WTC11 (cell line): Measurements from ENCODE around the gene SH2D1A. TPM values are rescaled to one million over a fixed set of nuclear protein-coding genes. Genes with fewer than 3 reads are reported as not detected.
"Not testable (repeated sequence)": the region's sequence is repeated elsewhere in the genome, so short reads cannot be mapped to it uniquely, and the experiment has no call there.

Experiments
- ATAC-seq: fragments of 200-7000 bp; cut with Tn5 transposase; 2 replicates; pipeline ENCODE4 v1.10.0; 2021; ENCODE audit warnings: mild to moderate bottlenecking, moderate library complexity
- Bru-seq: library from RNA; stranded (reverse); fragments of 400-500 nt; gene quantifications from one replicate; lab custom pipeline; 2021; lab: Mats Ljungman, UMichigan
- CTCF ChIA-PET: fragments of 300-600 bp; sonication (Branson Sonifier 250); formaldehyde crosslinking; loops from one replicate; lab custom pipeline; 2021; ENCODE audit warnings: antibody characterized with exemption; lab: Charles Lee
- POLR2A ChIA-PET: fragments of 350-600 bp; sonication (Branson Sonifier 250); formaldehyde crosslinking; loops from one replicate; lab custom pipeline; 2021; ENCODE audit warnings: antibody characterized with exemption; lab: Charles Lee
- DNase-seq: peaks from one replicate; pipeline ENCODE4 v3.0.0; 2021; ENCODE audit warnings: low spot score
- H3K27ac Mint-ChIP-seq: 2 replicates; pipeline ENCODE4 v1.8.0; 2021; ENCODE audit warnings: mixed read lengths
- H3K27me3 Mint-ChIP-seq: 2 replicates; pipeline ENCODE4 v1.8.0; 2021; ENCODE audit warnings: low read depth, mild to moderate bottlenecking, moderate library complexity, mixed read lengths
- H3K36me3 Mint-ChIP-seq: 2 replicates; pipeline ENCODE4 v1.8.0; 2021; ENCODE audit warnings: mixed read lengths
- H3K4me1 Mint-ChIP-seq: 2 replicates; pipeline ENCODE4 v1.8.0; 2022; ENCODE audit warnings: mixed read lengths
- H3K4me3 Mint-ChIP-seq: 2 replicates; pipeline ENCODE4 v1.8.0; 2021; ENCODE audit warnings: mild to moderate bottlenecking, moderate library complexity, mixed read lengths
- H3K9me3 Mint-ChIP-seq: 2 replicates; pipeline ENCODE4 v1.8.0; 2021; ENCODE audit warnings: mixed read lengths
- FOXJ3 ChIP-seq: sonication (generic); formaldehyde crosslinking; IDR thresholded peaks from 2 replicates; pipeline ENCODE4 v1.9.0; 2021; ENCODE audit warnings: missing genetic modification reagents, mild to moderate bottlenecking, borderline replicate concordance
- FOXP1 ChIP-seq: sonication (generic); formaldehyde crosslinking; IDR thresholded peaks from 2 replicates; pipeline ENCODE4 v1.8.0; 2022; ENCODE audit warnings: missing genetic modification reagents, mild to moderate bottlenecking, moderate library complexity, borderline replicate concordance
- GABPB1 ChIP-seq: sonication (generic); formaldehyde crosslinking; IDR thresholded peaks from 2 replicates; pipeline ENCODE4 v1.8.1; 2023; ENCODE audit warnings: mild to moderate bottlenecking, missing genetic modification reagents
- GTF2I ChIP-seq: fragments of 250-450 bp; sonication (Bioruptor Pico); conservative IDR thresholded peaks from 2 replicates; pipeline ENCODE4 v1.4.0; 2021; ENCODE audit warnings: mild to moderate bottlenecking
- RORB ChIP-seq: fragments of 250-450 bp; sonication (Bioruptor Pico); IDR thresholded peaks from 2 replicates; pipeline ENCODE4 v1.9.0; 2021; ENCODE audit warnings: mild to moderate bottlenecking
- SP1 ChIP-seq: sonication (generic); formaldehyde crosslinking; conservative IDR thresholded peaks from 2 replicates; pipeline ENCODE4 v1.8.1; 2022; ENCODE audit warnings: missing genetic modification reagents
- USF1 ChIP-seq: sonication (generic); formaldehyde crosslinking; IDR thresholded peaks from 2 replicates; pipeline ENCODE4 v1.8.0; 2022; ENCODE audit warnings: mild to moderate bottlenecking, missing genetic modification reagents
- ZBTB21 ChIP-seq: sonication (generic); formaldehyde crosslinking; IDR thresholded peaks from 2 replicates; pipeline ENCODE4 v1.8.1; 2023; ENCODE audit warnings: mild to moderate bottlenecking, missing genetic modification reagents, borderline replicate concordance
- ZNF219 ChIP-seq: sonication (generic); formaldehyde crosslinking; IDR thresholded peaks from 2 replicates; pipeline ENCODE4 v1.8.0; 2023; ENCODE audit warnings: missing genetic modification reagents, mild to moderate bottlenecking, borderline replicate concordance
- ZNF512 ChIP-seq: sonication (generic); formaldehyde crosslinking; IDR thresholded peaks from 2 replicates; pipeline ENCODE4 v1.8.1; 2022; ENCODE audit warnings: missing genetic modification reagents, borderline replicate concordance
- ZNF671 ChIP-seq: fragments of 250-450 bp; sonication (Bioruptor Pico); IDR thresholded peaks from 2 replicates; pipeline ENCODE4 v1.8.0; 2021; ENCODE audit warnings: mild to moderate bottlenecking
- long read RNA-seq, 3 experiments: library from RNA in 1 of 3; library from capped mRNA in 1 of 3; library from polyadenylated mRNA in 1 of 3; unstranded in 2 of 3; stranded (forward) in 1 of 3; transcript quantifications; one replicate each; pipeline ENCODE4 v2.0.0, GENCODE V29; 2021
- total RNA-seq: library from RNA; stranded (reverse); gene quantifications from 3 replicates; pipeline ENCODE4 v1.2.3, GENCODE V29; 2021
- TF ChIP-seq, protein P1 (sequence below): sonication (generic); formaldehyde crosslinking; IDR thresholded peaks from 2 replicates; pipeline ENCODE4 v1.8.1; 2023; ENCODE audit warnings: mild to moderate bottlenecking, missing genetic modification reagents
- TF ChIP-seq, protein P2 (sequence below): sonication (generic); formaldehyde crosslinking; IDR thresholded peaks from 2 replicates; pipeline ENCODE4 v1.8.1; 2022; ENCODE audit warnings: mild to moderate bottlenecking, moderate library complexity, missing genetic modification reagents
- TF ChIP-seq, protein P3 (sequence below): sonication (generic); formaldehyde crosslinking; IDR thresholded peaks from 2 replicates; pipeline ENCODE4 v1.8.0; 2022; ENCODE audit warnings: mild to moderate bottlenecking, missing genetic modification reagents
- TF ChIP-seq, protein P4 (sequence below): fragments of 250-450 bp; sonication (Bioruptor Pico); IDR thresholded peaks from 2 replicates; pipeline ENCODE4 v2.1.2; 2022; ENCODE audit warnings: mild to moderate bottlenecking, moderate library complexity
- TF ChIP-seq, protein P5 (sequence below): sonication (generic); formaldehyde crosslinking; IDR thresholded peaks from 2 replicates; pipeline ENCODE4 v1.8.1; 2022; ENCODE audit warnings: low read depth, missing genetic modification reagents, borderline replicate concordance
- TF ChIP-seq, protein P6 (sequence below): fragments of 250-450 bp; sonication (Bioruptor Pico); IDR thresholded peaks from 2 replicates; pipeline ENCODE4 v1.8.0; 2021; ENCODE audit warnings: mild to moderate bottlenecking

SH2D1A gene
- total RNA-seq (0.24 TPM in 1 of 3 replicates, not detected in the others), Bru-seq, nascent RNA (percentile 2 among the genes with signal in this experiment)
- long read RNA-seq, experiment 1 = 0 reads
- long read RNA-seq, experiment 2 = 0 reads
- long read RNA-seq, experiment 3 = 0 reads

DNA sequence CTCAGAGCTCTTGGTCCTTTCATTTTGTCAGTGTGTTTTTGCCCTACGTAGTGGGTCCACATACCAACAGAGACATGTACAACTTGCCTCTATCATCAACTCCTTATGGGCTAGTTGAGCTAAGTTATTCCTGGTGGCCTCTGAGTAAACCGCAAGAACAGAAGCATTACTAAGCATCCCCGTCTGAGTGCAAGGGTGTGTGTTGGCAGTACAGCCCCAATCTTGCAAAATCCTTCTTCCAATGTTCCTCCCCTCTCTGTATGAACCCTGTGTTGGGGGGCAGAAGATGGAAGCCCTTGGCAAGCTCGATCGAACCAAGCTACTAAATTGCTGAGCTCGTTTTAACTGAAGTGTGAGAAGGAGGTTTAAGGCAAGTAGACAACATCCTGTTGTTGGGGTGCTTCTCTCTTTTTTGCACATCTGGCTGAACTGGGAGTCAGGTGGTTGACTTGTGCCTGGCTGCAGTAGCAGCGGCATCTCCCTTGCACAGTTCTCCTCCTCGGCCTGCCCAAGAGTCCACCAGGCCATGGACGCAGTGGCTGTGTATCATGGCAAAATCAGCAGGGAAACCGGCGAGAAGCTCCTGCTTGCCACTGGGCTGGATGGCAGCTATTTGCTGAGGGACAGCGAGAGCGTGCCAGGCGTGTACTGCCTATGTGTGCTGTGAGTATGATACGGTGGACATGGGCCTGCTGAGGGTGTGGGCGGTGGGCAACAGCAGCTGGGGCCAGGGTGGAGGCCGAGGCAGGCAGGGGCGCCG is at the start of gene SH2D1A:
SH2D1A (plus strand) TSS at position 447 of the 760 bp plus-strand sequence; CDS start at position 527, 80 bp downstream.
- H3K36me3 Mint-ChIP-seq = no peaks in the 10 kb centered on the region
- H3K27ac Mint-ChIP-seq = no peak within 1 kb of the TSS
- H3K4me1 Mint-ChIP-seq = peaks cover 3% of the 10 kb centered on the region; the same call in 1 of the 2 replicates
- POLR2A ChIA-PET = no interaction called here
- no peaks in the 10 kb centered on the region for H3K27me3 Mint-ChIP-seq
- DNase-seq (no peak), ATAC-seq (no peak)
- H3K4me3 Mint-ChIP-seq = no peak within 1 kb of the TSS
- CTCF ChIA-PET = interaction anchor here (0.9 kb wide), 1 partner anchor 14 kb away, joined by 4 read pairs; the partner anchor contains the start of gene TEX13D
- TF ChIP-seq GABPB1 (CRISPR knock-in tag) = no peak
- TF ChIP-seq, protein P1, sequence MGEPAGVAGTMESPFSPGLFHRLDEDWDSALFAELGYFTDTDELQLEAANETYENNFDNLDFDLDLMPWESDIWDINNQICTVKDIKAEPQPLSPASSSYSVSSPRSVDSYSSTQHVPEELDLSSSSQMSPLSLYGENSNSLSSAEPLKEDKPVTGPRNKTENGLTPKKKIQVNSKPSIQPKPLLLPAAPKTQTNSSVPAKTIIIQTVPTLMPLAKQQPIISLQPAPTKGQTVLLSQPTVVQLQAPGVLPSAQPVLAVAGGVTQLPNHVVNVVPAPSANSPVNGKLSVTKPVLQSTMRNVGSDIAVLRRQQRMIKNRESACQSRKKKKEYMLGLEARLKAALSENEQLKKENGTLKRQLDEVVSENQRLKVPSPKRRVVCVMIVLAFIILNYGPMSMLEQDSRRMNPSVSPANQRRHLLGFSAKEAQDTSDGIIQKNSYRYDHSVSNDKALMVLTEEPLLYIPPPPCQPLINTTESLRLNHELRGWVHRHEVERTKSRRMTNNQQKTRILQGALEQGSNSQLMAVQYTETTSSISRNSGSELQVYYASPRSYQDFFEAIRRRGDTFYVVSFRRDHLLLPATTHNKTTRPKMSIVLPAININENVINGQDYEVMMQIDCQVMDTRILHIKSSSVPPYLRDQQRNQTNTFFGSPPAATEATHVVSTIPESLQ (CRISPR knock-in tag) = no peak
- TF ChIP-seq ZNF671 (CRISPR knock-in tag) = no peak
- no peak for TF ChIP-seq GTF2I (CRISPR knock-in tag)
- TF ChIP-seq, protein P2, sequence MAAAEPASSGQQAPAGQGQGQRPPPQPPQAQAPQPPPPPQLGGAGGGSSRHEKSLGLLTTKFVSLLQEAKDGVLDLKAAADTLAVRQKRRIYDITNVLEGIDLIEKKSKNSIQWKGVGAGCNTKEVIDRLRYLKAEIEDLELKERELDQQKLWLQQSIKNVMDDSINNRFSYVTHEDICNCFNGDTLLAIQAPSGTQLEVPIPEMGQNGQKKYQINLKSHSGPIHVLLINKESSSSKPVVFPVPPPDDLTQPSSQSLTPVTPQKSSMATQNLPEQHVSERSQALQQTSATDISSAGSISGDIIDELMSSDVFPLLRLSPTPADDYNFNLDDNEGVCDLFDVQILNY (CRISPR knock-in tag) = no peak
- no peaks in the 10 kb centered on the region for H3K9me3 Mint-ChIP-seq

DNA sequence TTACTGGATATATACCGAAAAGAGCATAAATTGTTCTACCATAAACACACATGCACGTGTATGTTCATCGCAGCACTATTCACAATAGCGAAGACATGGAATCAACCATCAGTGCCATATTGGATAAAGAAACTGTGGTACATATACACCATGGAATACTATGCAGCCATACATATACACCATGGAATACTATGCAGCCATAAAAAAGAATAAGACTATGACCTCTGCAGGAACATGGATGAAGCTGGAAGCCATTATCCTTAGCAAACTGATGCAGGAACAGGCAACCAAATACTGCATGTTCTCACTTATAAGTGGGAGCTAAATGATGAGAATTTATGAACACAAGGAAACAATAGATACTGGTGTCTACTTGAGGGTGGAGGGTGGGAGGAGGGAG is 47.0 kb upstream of the SH2D1A start:
- H3K9me3 Mint-ChIP-seq, H3K27ac Mint-ChIP-seq, POLR2A ChIA-PET, H3K36me3 Mint-ChIP-seq, CTCF ChIA-PET, H3K4me3 Mint-ChIP-seq, H3K27me3 Mint-ChIP-seq, DNase-seq, ATAC-seq, H3K4me1 Mint-ChIP-seq: not testable (repeated sequence)

DNA sequence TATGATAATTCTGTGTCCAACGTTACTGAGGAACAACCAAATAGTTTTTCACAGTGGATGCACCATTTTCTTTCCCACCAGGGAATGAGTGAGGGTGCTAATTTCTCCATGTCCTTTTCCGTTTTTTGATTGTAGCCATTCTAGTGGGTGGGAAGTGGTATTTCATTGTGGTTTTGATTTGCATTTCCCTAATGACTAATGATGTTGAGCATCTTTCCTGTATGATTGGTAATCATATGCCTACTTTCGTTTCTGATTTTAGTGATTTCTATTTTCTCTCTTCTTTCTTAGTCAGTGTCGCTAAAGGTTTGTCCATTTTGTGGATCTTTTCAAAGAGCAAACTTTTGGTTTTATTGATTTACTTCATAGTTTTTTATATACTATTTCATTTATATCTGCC is 46.0 kb upstream of the SH2D1A start:
- Mint-ChIP-seq H3K9me3 (peaks cover 10% of the 10 kb centered on the region; the same call in 1 of the 2 replicates), H3K36me3 (no peaks in the 10 kb centered on the region), H3K27me3 (no peaks in the 10 kb centered on the region), H3K27ac (no peak overlapping the region), H3K4me1 (no peaks in the 10 kb centered on the region), H3K4me3 (no peak overlapping the region)
- ChIA-PET CTCF (no interaction called here), POLR2A (no interaction called here)
- DNase-seq (no peak), ATAC-seq (no peak)
- TF ChIP-seq RORB = no peak
- TF ChIP-seq, protein P3, sequence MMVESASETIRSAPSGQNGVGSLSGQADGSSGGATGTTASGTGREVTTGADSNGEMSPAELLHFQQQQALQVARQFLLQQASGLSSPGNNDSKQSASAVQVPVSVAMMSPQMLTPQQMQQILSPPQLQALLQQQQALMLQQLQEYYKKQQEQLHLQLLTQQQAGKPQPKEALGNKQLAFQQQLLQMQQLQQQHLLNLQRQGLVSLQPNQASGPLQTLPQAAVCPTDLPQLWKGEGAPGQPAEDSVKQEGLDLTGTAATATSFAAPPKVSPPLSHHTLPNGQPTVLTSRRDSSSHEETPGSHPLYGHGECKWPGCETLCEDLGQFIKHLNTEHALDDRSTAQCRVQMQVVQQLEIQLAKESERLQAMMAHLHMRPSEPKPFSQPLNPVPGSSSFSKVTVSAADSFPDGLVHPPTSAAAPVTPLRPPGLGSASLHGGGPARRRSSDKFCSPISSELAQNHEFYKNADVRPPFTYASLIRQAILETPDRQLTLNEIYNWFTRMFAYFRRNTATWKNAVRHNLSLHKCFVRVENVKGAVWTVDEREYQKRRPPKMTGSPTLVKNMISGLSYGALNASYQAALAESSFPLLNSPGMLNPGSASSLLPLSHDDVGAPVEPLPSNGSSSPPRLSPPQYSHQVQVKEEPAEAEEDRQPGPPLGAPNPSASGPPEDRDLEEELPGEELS = no peak
- TF ChIP-seq ZNF512 (CRISPR knock-in tag) = no peak
- no peak for TF ChIP-seq USF1 (CRISPR knock-in tag)
- no peak for TF ChIP-seq ZNF219 (CRISPR knock-in tag)
- no peak for TF ChIP-seq FOXP1 (CRISPR knock-in tag)
- no peak for TF ChIP-seq FOXJ3
- TF ChIP-seq SP1 (CRISPR knock-in tag) = no peak
- TF ChIP-seq, protein P4, sequence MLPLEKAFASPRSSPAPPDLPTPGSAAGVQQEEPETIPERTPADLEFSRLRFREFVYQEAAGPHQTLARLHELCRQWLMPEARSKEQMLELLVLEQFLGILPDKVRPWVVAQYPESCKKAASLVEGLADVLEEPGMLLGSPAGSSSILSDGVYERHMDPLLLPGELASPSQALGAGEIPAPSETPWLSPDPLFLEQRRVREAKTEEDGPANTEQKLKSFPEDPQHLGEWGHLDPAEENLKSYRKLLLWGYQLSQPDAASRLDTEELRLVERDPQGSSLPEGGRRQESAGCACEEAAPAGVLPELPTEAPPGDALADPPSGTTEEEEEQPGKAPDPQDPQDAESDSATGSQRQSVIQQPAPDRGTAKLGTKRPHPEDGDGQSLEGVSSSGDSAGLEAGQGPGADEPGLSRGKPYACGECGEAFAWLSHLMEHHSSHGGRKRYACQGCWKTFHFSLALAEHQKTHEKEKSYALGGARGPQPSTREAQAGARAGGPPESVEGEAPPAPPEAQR (CRISPR knock-in tag) = no peak
- TF ChIP-seq, protein P5, sequence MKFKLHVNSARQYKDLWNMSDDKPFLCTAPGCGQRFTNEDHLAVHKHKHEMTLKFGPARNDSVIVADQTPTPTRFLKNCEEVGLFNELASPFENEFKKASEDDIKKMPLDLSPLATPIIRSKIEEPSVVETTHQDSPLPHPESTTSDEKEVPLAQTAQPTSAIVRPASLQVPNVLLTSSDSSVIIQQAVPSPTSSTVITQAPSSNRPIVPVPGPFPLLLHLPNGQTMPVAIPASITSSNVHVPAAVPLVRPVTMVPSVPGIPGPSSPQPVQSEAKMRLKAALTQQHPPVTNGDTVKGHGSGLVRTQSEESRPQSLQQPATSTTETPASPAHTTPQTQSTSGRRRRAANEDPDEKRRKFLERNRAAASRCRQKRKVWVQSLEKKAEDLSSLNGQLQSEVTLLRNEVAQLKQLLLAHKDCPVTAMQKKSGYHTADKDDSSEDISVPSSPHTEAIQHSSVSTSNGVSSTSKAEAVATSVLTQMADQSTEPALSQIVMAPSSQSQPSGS (CRISPR knock-in tag) = no peak
- no peak for TF ChIP-seq ZBTB21 (CRISPR knock-in tag)
- TF ChIP-seq, protein P6, sequence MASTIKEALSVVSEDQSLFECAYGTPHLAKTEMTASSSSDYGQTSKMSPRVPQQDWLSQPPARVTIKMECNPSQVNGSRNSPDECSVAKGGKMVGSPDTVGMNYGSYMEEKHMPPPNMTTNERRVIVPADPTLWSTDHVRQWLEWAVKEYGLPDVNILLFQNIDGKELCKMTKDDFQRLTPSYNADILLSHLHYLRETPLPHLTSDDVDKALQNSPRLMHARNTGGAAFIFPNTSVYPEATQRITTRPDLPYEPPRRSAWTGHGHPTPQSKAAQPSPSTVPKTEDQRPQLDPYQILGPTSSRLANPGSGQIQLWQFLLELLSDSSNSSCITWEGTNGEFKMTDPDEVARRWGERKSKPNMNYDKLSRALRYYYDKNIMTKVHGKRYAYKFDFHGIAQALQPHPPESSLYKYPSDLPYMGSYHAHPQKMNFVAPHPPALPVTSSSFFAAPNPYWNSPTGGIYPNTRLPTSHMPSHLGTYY = no peak
